Aorta (tissue), 5 donors: Measurements from ENCODE around the gene PTTG1IP. TPM values are rescaled to one million over a fixed set of nuclear protein-coding genes. Genes with fewer than 3 reads are reported as not detected.
"Not testable (repeated sequence)": the region's sequence is repeated elsewhere in the genome, so short reads cannot be mapped to it uniquely, and the experiment has no call there.

ENCODE experiments used
- ATAC-seq: fragments of 200-7000 bp; cut with Tn5 transposase; one replicate; pipeline ENCODE4 v1.9.1; 2022; ENCODE audit warnings: moderate library complexity; ENCODE audit not compliant: low FRiP score
- DNase-seq, 2 donors: peaks; one replicate each; pipeline ENCODE4 v3.0.0-alpha.2; 2020
- H3K27ac ChIP-seq, 2 donors: one replicate each; pipeline ENCODE4 v1.5.1; 2013; ENCODE audit warnings: low read length in 2 of 2, mild to moderate bottlenecking in 2 of 2, moderate library complexity in 2 of 2, control low read depth in 1 of 2, inconsistent platforms in 1 of 2, low read depth in 1 of 2
- H3K27me3 ChIP-seq, 2 donors: one replicate each; pipeline ENCODE4 v1.6.1; 2013; ENCODE audit warnings: control low read depth in 1 of 2, low read length in 1 of 2, mild to moderate bottlenecking in 1 of 2, moderate library complexity in 1 of 2; ENCODE audit not compliant: insufficient read depth in 2 of 2, control insufficient read depth in 1 of 2
- H3K36me3 ChIP-seq, 2 donors: one replicate each; pipeline ENCODE4 v1.6.1; 2013; ENCODE audit warnings: control low read depth in 1 of 2, low read length in 1 of 2, mild to moderate bottlenecking in 1 of 2; ENCODE audit not compliant: insufficient read depth in 2 of 2, control insufficient read depth in 1 of 2
- H3K4me1 ChIP-seq, 2 donors: one replicate each; pipeline ENCODE4 v1.6.1; 2013; ENCODE audit warnings: low read length in 2 of 2, control low read depth in 1 of 2, mild to moderate bottlenecking in 1 of 2, moderate library complexity in 1 of 2; ENCODE audit not compliant: insufficient read depth in 2 of 2, control insufficient read depth in 1 of 2
- H3K4me3 ChIP-seq, 2 donors: one replicate each; pipeline ENCODE4 v1.5.1; 2013; ENCODE audit warnings: low read length in 2 of 2, control low read depth in 1 of 2, mild to moderate bottlenecking in 1 of 2
- H3K9me3 ChIP-seq: one replicate; pipeline ENCODE4 v1.6.1; 2013; ENCODE audit warnings: mild to moderate bottlenecking, low read length; ENCODE audit not compliant: control insufficient read depth
- WGBS, 2 donors: extraction: QIAGEN DNeasy Blood & Tissue Kit; methylation state at CpG; one replicate each; pipeline ENCODE4 v1.1.7; 2013; 5-methylcytosine and 5-hydroxymethylcytosine counted together
- intact Hi-C, 2 donors: fragments of 100-400 bp; cut with DNase I; formaldehyde crosslinking; loops; one replicate each; pipeline versions ENCODE4 v1.14.2 to v1.15.0; 2022
- polyA plus RNA-seq, 2 donors: library from polyadenylated mRNA; stranded (reverse); fragments of 200-250 nt; gene quantifications; one replicate each; pipeline ENCODE4 v1.2.3, GENCODE V29; 2013
- total RNA-seq, 2 donors: library from RNA; stranded (reverse); fragmentation: NEBNext Ultra II Directional; extraction: Animal tissue kit (Norgen Biotek cat#: 25700); gene quantifications; one replicate each; pipeline ENCODE4 v1.2.1, GENCODE V29; 2021
- donor health status: healthy with polysubstance abuse.
- donor health status: Bipolar disorder and iron deficiency.
- donor health status: DM: no; HTN: no; CAD: no.
- donor health status: DM: no; HTN: no; CAD: no.
- donor health status: DM: yes; HTN: yes; CAD: no.

PTTG1IP gene
- total and polyA plus RNA-seq, 4 donors, result 103 to 271 (median 230) TPM

- Histone ChIP-seq H3K27ac (no peak overlapping the region), H3K4me1 (no peaks in the 10 kb centered on the region), H3K9me3 (no peaks in the 10 kb centered on the region), H3K36me3 (no peaks in the 10 kb centered on the region), H3K27me3 (no peaks in the 10 kb centered on the region), H3K4me3 (no peak overlapping the region)
- 68 to 72% methylated on average over 8 of the region's 8 CpGs for whole genome bisulfite sequencing, 2 donors
- DNase-seq, result peak in 1 of 2 donors; percentile 19
- ATAC-seq, result peak; percentile 34
- intact Hi-C loops, result no loop called here
Observed at GRCh38 chr21:44880405-44881197, 7.1 kb upstream of the PTTG1IP start.

- peak in 1 of 2 donors; percentile 23 for DNase-seq
- H3K4me1 ChIP-seq, H3K4me3 ChIP-seq, H3K9me3 ChIP-seq, H3K27ac ChIP-seq, H3K27me3 ChIP-seq, H3K36me3 ChIP-seq, ATAC-seq: not testable (repeated sequence)
- intact Hi-C loops, result loop anchor here (10.0 kb wide), 1 partner anchor 256 kb away; no protein-coding TSS in a partner anchor
- WGBS, 2 donors, result 93 to 95% methylated on average over 8 of the region's 8 CpGs
Observed at GRCh38 chr21:44879238-44879637, 5.7 kb upstream of the PTTG1IP start.

GRCh38 chr21:44878053-44878982 lies 4.8 kb upstream of the PTTG1IP start:
- WGBS, 2 donors, result 80 to 89% methylated on average over 13 of the region's 13 CpGs
- H3K27ac ChIP-seq, result no peak overlapping the region
- intact Hi-C loops, result loop anchor here (10.0 kb wide), 1 partner anchor 256 kb away; no protein-coding TSS in a partner anchor

GRCh38 chr21:44876849-44877575 lies 3.5 kb upstream of the PTTG1IP start:
- WGBS, 2 donors, result 90 to 93% methylated on average over 12 of the region's 12 CpGs
- Histone ChIP-seq H3K27me3 (no peaks in the 10 kb centered on the region), H3K4me3 (no peak overlapping the region), H3K9me3 (no peaks in the 10 kb centered on the region), H3K4me1 (no peaks in the 10 kb centered on the region), H3K27ac (no peak overlapping the region), H3K36me3 (no peaks in the 10 kb centered on the region)
- DNase-seq (peak in 1 of 2 donors; percentile 55), ATAC-seq (no peak)
- intact Hi-C loops, result loop anchor here (10.0 kb wide), 1 partner anchor 258 kb away; no protein-coding TSS in a partner anchor

More at GRCh38 chr21:44878053-44878982, 4.8 kb upstream of the PTTG1IP start:
- Histone ChIP-seq H3K36me3 (no peaks in the 10 kb centered on the region), H3K27me3 (no peaks in the 10 kb centered on the region), H3K4me1 (no peaks in the 10 kb centered on the region), H3K4me3 (no peak overlapping the region), H3K9me3 (no peaks in the 10 kb centered on the region)
- peak in 1 of 2 donors; percentile 32 for DNase-seq
- no peak for ATAC-seq

GRCh38 chr21:44875316-44875700 lies 1.8 kb upstream of the PTTG1IP start:
- H3K27ac ChIP-seq, result peak overlapping the region; percentile 93 to 95
- 0 to 1% methylated on average over 6 of the region's 6 CpGs for WGBS, 2 donors
- peak in 1 of 2 donors; percentile 41 for DNase-seq
- H3K4me1 ChIP-seq, result peaks cover 0 to 4% of the 10 kb centered on the region in 2 donors
- no peak for ATAC-seq
- peak overlapping the region in 1 of 2 donors; percentile 57 for H3K4me3 ChIP-seq
- H3K27me3 ChIP-seq, result no peaks in the 10 kb centered on the region
- no peaks in the 10 kb centered on the region for H3K9me3 ChIP-seq
- intact Hi-C loops, result loop anchor here (10.0 kb wide), 1 partner anchor 259 kb away; no protein-coding TSS in a partner anchor
- no peaks in the 10 kb centered on the region for H3K36me3 ChIP-seq

- Histone ChIP-seq H3K4me3 (peak overlapping the region; percentile 21 to 57), H3K27ac (peak overlapping the region; percentile 93 to 95), H3K36me3 (no peaks in the 10 kb centered on the region), H3K27me3 (no peaks in the 10 kb centered on the region), H3K9me3 (no peaks in the 10 kb centered on the region), H3K4me1 (peaks cover 0 to 4% of the 10 kb centered on the region in 2 donors)
- ATAC-seq, result peak; percentile 54
- intact Hi-C loops, result loop anchor here (5.0 to 10.0 kb wide), 3 partner anchors 57 to 260 kb away; partner anchors contain the start of genes SUMO3 (in 2 of the 2) and UBE2G2 (in 1 of the 2)
- peak; percentile 87 to 93 for DNase-seq
- WGBS, 2 donors, result 0 to 1% methylated on average over 49 of the region's 49 CpGs
Observed at GRCh38 chr21:44874497-44875315, 1.2 kb upstream of the PTTG1IP start.

- Histone ChIP-seq H3K36me3 (no peaks in the 10 kb centered on the region), H3K27me3 (no peaks in the 10 kb centered on the region), H3K27ac (peak overlapping the region; percentile 93 to 95), H3K9me3 (no peaks in the 10 kb centered on the region), H3K4me1 (peaks cover 0 to 4% of the 10 kb centered on the region in 2 donors), H3K4me3 (peak overlapping the region; percentile 8 to 57)
- no peak for DNase-seq
- no peak for ATAC-seq
- intact Hi-C loops, result loop anchor here (5.0 to 10.0 kb wide), 3 partner anchors 57 to 261 kb away; partner anchors contain the start of genes SUMO3 (in 2 of the 2) and UBE2G2 (in 1 of the 2)
- WGBS, 2 donors, result 0 to 2% methylated on average over 20 of the region's 20 CpGs
Observed at GRCh38 chr21:44874240-44874496, 678 bp upstream of the PTTG1IP start.
